ENCODE measurements around the gene DHRS3. TPM values are rescaled to one million over a fixed set of nuclear protein-coding genes. Genes with fewer than 3 reads are reported as not detected.

Gene DHRS3
- total and polyA plus RNA-seq, 2 experiments from 2014 or later = 12.5 to 15.3 TPM

GRCh38 chr1:12588695-12589094 lies 29.3 kb downstream of the DHRS3 start:
- H3K27me3 ChIP-seq = no peaks in the 10 kb centered on the region
- H3K4me3 ChIP-seq = no peak overlapping the region
- no peaks in the 10 kb centered on the region for H3K4me1 ChIP-seq (ENCODE audit: low read depth)
- TF ChIP-seq, protein P1, sequence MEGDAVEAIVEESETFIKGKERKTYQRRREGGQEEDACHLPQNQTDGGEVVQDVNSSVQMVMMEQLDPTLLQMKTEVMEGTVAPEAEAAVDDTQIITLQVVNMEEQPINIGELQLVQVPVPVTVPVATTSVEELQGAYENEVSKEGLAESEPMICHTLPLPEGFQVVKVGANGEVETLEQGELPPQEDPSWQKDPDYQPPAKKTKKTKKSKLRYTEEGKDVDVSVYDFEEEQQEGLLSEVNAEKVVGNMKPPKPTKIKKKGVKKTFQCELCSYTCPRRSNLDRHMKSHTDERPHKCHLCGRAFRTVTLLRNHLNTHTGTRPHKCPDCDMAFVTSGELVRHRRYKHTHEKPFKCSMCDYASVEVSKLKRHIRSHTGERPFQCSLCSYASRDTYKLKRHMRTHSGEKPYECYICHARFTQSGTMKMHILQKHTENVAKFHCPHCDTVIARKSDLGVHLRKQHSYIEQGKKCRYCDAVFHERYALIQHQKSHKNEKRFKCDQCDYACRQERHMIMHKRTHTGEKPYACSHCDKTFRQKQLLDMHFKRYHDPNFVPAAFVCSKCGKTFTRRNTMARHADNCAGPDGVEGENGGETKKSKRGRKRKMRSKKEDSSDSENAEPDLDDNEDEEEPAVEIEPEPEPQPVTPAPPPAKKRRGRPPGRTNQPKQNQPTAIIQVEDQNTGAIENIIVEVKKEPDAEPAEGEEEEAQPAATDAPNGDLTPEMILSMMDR (IDR thresholded peaks at IDR 0.05; ENCODE audit: low read depth, low read length) = no peak
- H3K27ac ChIP-seq = no peak overlapping the region
- H3K9me3 ChIP-seq (ENCODE audit: low read depth) = no peaks in the 10 kb centered on the region
- no peak for DNase-seq (ENCODE audit: low read depth in 1 of 2, low spot score in 1 of 2)
- H3K36me3 ChIP-seq = no peaks in the 10 kb centered on the region

GRCh38 chr1:12587981-12588640 lies 29.9 kb downstream of the DHRS3 start:
- no peak overlapping the region for H3K27ac ChIP-seq
- H3K4me1 ChIP-seq (ENCODE audit: low read depth) = no peaks in the 10 kb centered on the region
- TF ChIP-seq, protein P1 (IDR thresholded peaks at IDR 0.05; ENCODE audit: low read depth, low read length) = no peak
- no peaks in the 10 kb centered on the region for H3K36me3 ChIP-seq
- DNase-seq (ENCODE audit: low read depth in 1 of 2, low spot score in 1 of 2) = no peak
- H3K27me3 ChIP-seq = no peaks in the 10 kb centered on the region
- no peak overlapping the region for H3K4me3 ChIP-seq
- no peaks in the 10 kb centered on the region for H3K9me3 ChIP-seq (ENCODE audit: low read depth)

DNA sequence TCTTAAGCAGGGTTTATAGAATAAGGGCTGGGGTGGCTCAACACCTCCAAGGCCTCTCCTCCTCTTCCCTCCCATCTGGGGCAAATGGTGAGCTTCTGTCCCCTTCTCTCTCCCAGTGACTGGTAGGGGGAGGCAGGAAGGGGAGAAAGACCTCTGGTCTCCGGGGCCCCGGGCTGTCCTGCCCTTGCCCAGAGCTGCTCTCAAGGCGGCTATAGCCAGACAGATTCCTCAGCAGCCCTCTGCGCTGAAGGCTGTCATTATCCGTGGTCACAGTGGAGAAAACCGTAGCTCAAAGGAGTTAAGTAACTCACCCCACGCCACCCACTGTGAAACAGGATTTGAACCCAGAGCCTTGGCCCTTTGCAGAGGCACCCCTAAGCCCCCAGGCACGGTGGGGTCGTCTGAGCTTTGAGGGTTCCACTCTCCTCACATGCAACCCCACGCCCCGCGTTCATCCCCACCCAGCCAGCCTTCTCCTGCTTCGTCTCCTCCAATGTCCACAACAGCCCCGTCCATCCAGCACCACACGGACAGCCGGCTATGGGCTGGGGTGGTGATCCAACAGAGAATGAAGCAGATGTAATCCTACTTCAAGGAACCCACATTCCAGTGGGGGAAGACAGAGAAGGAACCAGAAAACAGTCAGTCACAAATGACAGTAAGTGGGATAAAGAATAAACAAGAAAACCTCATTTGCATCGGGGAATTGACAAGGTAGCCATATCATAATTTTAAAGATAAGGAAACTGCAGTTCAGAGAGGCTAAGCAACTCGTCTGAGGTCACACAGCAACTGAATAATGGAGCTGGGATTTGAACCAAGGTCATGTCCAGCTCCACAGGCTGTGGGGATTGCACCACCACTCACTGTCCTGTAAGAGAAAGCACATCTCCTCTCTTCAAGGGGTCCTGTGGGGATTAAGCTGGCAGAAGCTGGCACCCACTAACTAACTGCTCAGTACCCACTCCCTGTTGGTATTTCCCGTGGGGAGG lies 31.8 kb downstream of the DHRS3 start:
- Histone ChIP-seq H3K4me1 (ENCODE audit: low read depth) (no peaks in the 10 kb centered on the region), H3K4me3 (no peak overlapping the region), H3K36me3 (no peaks in the 10 kb centered on the region), H3K27ac (no peak overlapping the region), H3K9me3 (ENCODE audit: low read depth) (no peaks in the 10 kb centered on the region), H3K27me3 (no peaks in the 10 kb centered on the region)
- no peak for DNase-seq (ENCODE audit: low read depth in 1 of 2, low spot score in 1 of 2)
- TF ChIP-seq, protein P1 (IDR thresholded peaks at IDR 0.05; ENCODE audit: low read depth, low read length) = no peak

DNA sequence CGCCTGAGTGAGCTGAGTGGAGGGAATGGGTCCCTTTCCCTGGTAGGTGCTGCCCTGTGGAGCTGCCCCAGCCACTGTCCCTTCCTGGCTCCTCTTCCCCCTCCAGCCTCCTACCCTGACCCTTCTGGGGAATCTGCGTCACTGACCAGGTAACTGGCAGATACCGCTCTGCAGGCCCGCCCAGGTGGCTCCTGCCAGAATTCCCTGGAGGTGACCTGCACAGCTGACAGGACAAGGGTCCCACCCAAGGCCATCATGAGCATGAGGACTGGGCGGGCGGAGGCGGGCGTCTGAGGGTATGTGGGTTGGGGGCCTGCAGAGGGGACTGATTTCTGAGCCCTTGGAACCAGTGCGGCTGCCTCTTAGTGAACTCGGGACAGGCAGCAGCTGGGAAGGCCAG lies 32.5 kb downstream of the DHRS3 start:
- Histone ChIP-seq H3K4me3 (no peak overlapping the region), H3K4me1 (ENCODE audit: low read depth) (no peaks in the 10 kb centered on the region), H3K27me3 (no peaks in the 10 kb centered on the region), H3K36me3 (no peaks in the 10 kb centered on the region), H3K9me3 (ENCODE audit: low read depth) (no peaks in the 10 kb centered on the region), H3K27ac (no peak overlapping the region)
- no peak for DNase-seq (ENCODE audit: low read depth in 1 of 2, low spot score in 1 of 2)
- TF ChIP-seq, protein P1 (IDR thresholded peaks at IDR 0.05; ENCODE audit: low read depth, low read length) = no peak

DNA sequence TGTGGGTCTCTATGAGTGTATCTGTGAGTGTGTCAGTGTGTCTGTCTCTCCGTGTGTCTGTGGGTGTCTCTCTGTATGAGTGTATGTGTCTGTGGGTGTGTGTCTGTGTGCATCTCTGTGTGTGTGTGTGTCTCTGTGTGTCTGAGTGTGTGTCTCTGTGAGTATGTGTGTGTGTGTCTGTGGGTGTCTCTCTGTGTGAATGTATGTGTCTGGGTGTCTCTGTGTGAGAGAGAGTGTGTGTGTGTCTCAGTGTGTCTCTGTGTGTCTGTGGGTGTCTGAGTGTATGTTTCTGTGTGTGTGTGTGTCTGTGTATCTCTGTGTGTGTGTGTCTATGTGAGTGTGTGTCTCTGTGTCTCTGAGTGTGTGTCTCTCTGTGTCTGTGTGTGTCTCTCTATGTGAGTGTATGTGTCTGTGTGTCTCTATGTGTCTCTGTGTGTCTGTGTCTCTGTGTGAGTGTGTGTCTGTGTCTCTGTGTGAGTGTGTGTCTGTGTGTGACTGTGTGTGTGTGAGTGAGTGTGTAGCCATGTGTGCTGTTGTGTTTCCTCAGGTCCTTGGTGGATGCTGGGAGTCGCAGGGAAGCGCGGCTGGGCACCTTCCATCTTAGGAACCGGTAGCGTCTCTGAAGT lies 33.0 kb downstream of the DHRS3 start:
- H3K9me3 ChIP-seq (ENCODE audit: low read depth) = no peaks in the 10 kb centered on the region
- TF ChIP-seq, protein P1 (IDR thresholded peaks at IDR 0.05; ENCODE audit: low read depth, low read length) = no peak
- H3K27me3 ChIP-seq = no peaks in the 10 kb centered on the region
- no peaks in the 10 kb centered on the region for H3K4me1 ChIP-seq (ENCODE audit: low read depth)
- no peak overlapping the region for H3K4me3 ChIP-seq
- no peak overlapping the region for H3K27ac ChIP-seq
- DNase-seq (ENCODE audit: low read depth in 1 of 2, low spot score in 1 of 2) = no peak
- no peaks in the 10 kb centered on the region for H3K36me3 ChIP-seq
